Liver (tissue), 3 donors: ENCODE measurements around the gene PDE4D.

Experiments used
- GABPA ChIP-seq, 2 donors: IDR thresholded peaks in 1 of 2; conservative IDR thresholded peaks in 1 of 2; 2 replicates each; pipeline ENCODE4 v1.6.1; 2016; ENCODE audit warnings: antibody characterized with exemption in 2 of 2, mild to moderate bottlenecking in 1 of 2, moderate library complexity in 1 of 2
- MAX ChIP-seq: IDR thresholded peaks from 2 replicates; pipeline ENCODE4 v1.6.1; 2016; ENCODE audit warnings: antibody characterized with exemption
- RAD21 ChIP-seq, 2 donors: IDR thresholded peaks; 2 replicates each; pipeline ENCODE4 v1.6.1; 2016; ENCODE audit warnings: antibody characterized with exemption in 2 of 2, mild to moderate bottlenecking in 2 of 2
- YY1 ChIP-seq: IDR thresholded peaks from 2 replicates; pipeline ENCODE4 v1.6.1; 2016; ENCODE audit warnings: antibody characterized with exemption, mild to moderate bottlenecking
- TF ChIP-seq, protein P1 (sequence below): fragments of 150-350 bp; IDR thresholded peaks from 2 replicates; pipeline ENCODE4 v1.5.1; 2017; ENCODE audit warnings: improper control_type of control experiment, low read depth, low read length; ENCODE audit not compliant: missing input control
- donor health status: healthy.
- donor health status: healthy.

- TF ChIP-seq YY1 (no peak), MAX (no peak), RAD21 (IDR thresholded peaks at IDR 0.05) (no peak), GABPA (IDR thresholded peaks at IDR 0.05 in 1 of 2, conservative IDR thresholded peaks at IDR 0.05 in 1 of 2) (no peak)
- TF ChIP-seq, protein P1, sequence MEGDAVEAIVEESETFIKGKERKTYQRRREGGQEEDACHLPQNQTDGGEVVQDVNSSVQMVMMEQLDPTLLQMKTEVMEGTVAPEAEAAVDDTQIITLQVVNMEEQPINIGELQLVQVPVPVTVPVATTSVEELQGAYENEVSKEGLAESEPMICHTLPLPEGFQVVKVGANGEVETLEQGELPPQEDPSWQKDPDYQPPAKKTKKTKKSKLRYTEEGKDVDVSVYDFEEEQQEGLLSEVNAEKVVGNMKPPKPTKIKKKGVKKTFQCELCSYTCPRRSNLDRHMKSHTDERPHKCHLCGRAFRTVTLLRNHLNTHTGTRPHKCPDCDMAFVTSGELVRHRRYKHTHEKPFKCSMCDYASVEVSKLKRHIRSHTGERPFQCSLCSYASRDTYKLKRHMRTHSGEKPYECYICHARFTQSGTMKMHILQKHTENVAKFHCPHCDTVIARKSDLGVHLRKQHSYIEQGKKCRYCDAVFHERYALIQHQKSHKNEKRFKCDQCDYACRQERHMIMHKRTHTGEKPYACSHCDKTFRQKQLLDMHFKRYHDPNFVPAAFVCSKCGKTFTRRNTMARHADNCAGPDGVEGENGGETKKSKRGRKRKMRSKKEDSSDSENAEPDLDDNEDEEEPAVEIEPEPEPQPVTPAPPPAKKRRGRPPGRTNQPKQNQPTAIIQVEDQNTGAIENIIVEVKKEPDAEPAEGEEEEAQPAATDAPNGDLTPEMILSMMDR, result no peak
Observed at GRCh38 chr5:59102437-59102836, 791.1 kb downstream of the PDE4D start.
